Esophagus squamous epithelium (tissue), 5 donors: ENCODE results near the gene DNM2. TPM values are rescaled to one million over a fixed set of nuclear protein-coding genes. Genes with fewer than 3 reads are reported as not detected.
A peak's percentile ranks its signal among the peaks of the same experiment; 100 is the strongest.

ENCODE experiments used
- DNase-seq: peaks from one replicate; lab custom pipeline; 2025; lab: John Stamatoyannopoulos, UW
- H3K27ac ChIP-seq, 4 donors: fragments of 200-600 bp; sonication (generic); one replicate each; pipeline ENCODE4 v1.5.1; 2016 to 2019; ENCODE audit warnings: mild to moderate bottlenecking in 1 of 4
- H3K27me3 ChIP-seq, 4 donors: fragments of 200-600 bp; sonication (generic); 1 replicate in 3 of 4; 2 replicates in 1 of 4; pipeline versions ENCODE4 v1.5.1 to v1.6.0; 2017 to 2021; ENCODE audit warnings: antibody characterized with exemption in 1 of 4
- H3K36me3 ChIP-seq, 3 donors: fragments of 200-600 bp; sonication (generic); one replicate each; pipeline ENCODE4 v1.5.1; 2016 to 2019
- H3K4me1 ChIP-seq, 3 donors: fragments of 200-600 bp; sonication (generic); one replicate each; pipeline ENCODE4 v1.5.1; 2017 to 2019
- H3K4me3 ChIP-seq, 4 donors: fragments of 200-600 bp; sonication (generic); 1 replicate in 3 of 4; 2 replicates in 1 of 4; pipeline ENCODE4 v1.5.1; 2016 to 2019; ENCODE audit warnings: mild to moderate bottlenecking in 2 of 4, moderate library complexity in 1 of 4
- H3K9me3 ChIP-seq, 3 donors: fragments of 200-600 bp; sonication (generic); one replicate each; pipeline ENCODE4 v1.5.1; 2016 to 2019
- POLR2A ChIP-seq, 4 donors: fragments of 450-650 bp; IDR thresholded peaks; one replicate each; pipeline ENCODE4 v1.6.1; 2017; ENCODE audit warnings: antibody characterized with exemption in 4 of 4, mild to moderate bottlenecking in 4 of 4, moderate library complexity in 3 of 4
- WGBS, 2 donors: methylation state at CpG; one replicate each; pipeline ENCODE4 v1.1.5; 2018; 5-methylcytosine and 5-hydroxymethylcytosine counted together
- intact Hi-C: fragments of 100-400 bp; cut with DNase I; formaldehyde crosslinking; loops from one replicate; pipeline ENCODE4 v1.15.0; 2022
- total RNA-seq, 4 donors: library from RNA; depleted of rRNA; stranded (reverse); fragments of >200 nt; gene quantifications; one replicate each; pipeline ENCODE4 v1.1.0, GENCODE V29; 2016
- TF ChIP-seq, protein P1 (sequence below), 6 experiments: fragments of 450-650 bp in 4 of 6; fragments of 200-600 bp in 2 of 6; sonication (generic) in 2 of 6; IDR thresholded peaks; one replicate each; pipeline ENCODE4 v1.5.1; 2016 to 2019; ENCODE audit warnings: antibody characterized with exemption in 6 of 6, mild to moderate bottlenecking in 4 of 6, moderate library complexity in 4 of 6
- donor health status: DM: yes; HTN: yes; CAD: no.

The DNM2 gene
- total RNA-seq, 4 donors from 2014 or later = 79.9 to 138 (median 102) TPM

DNA sequence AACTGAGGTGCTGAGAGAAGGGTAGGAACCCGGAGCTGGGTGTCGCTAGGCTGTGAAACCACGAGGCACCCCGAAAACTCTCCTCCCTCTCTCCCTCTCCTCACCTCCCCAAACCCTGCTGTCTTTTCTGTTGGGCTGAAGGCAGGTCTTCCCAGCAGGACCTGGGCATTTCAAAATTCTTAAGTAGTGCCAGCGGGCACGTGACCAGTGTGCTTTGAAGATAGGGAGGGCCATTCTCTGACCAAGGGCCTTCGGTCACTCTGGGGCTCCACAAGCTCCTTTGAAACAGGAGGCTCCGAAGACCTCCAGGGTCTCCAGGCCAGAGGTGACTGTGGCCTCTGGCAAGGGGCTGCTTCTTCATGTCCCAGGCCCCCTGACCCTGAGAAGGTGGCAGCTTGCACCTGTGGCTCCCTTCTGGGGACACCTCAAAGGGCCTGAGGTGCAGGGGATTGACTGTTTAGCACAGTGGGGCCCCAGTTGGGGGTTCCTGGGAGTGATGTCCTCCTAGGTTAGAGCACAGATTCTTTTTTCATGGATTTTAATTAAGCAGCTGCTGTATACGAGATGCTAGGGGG lies 48.3 kb downstream of the DNM2 start:
- TF ChIP-seq POLR2A (IDR thresholded peaks at IDR 0.05) = no peak
- TF ChIP-seq, protein P1, sequence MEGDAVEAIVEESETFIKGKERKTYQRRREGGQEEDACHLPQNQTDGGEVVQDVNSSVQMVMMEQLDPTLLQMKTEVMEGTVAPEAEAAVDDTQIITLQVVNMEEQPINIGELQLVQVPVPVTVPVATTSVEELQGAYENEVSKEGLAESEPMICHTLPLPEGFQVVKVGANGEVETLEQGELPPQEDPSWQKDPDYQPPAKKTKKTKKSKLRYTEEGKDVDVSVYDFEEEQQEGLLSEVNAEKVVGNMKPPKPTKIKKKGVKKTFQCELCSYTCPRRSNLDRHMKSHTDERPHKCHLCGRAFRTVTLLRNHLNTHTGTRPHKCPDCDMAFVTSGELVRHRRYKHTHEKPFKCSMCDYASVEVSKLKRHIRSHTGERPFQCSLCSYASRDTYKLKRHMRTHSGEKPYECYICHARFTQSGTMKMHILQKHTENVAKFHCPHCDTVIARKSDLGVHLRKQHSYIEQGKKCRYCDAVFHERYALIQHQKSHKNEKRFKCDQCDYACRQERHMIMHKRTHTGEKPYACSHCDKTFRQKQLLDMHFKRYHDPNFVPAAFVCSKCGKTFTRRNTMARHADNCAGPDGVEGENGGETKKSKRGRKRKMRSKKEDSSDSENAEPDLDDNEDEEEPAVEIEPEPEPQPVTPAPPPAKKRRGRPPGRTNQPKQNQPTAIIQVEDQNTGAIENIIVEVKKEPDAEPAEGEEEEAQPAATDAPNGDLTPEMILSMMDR (IDR thresholded peaks at IDR 0.05) = no peak
- 93 to 100% methylated on average over 4 to 5 of the region's 9 CpGs for WGBS, 2 donors
- DNase-seq = no peak
- Histone ChIP-seq H3K27ac (peak overlapping the region; percentile 60 to 68 (median 65)), H3K4me3 (no peak overlapping the region), H3K4me1 (peaks cover 46 to 95% (median 58%) of the 10 kb centered on the region in 3 donors), H3K36me3 (peaks cover 5 to 46% (median 6%) of the 10 kb centered on the region in 3 donors), H3K9me3 (no peaks in the 10 kb centered on the region), H3K27me3 (no peaks in the 10 kb centered on the region)
- intact Hi-C loops = no loop called here

DNA sequence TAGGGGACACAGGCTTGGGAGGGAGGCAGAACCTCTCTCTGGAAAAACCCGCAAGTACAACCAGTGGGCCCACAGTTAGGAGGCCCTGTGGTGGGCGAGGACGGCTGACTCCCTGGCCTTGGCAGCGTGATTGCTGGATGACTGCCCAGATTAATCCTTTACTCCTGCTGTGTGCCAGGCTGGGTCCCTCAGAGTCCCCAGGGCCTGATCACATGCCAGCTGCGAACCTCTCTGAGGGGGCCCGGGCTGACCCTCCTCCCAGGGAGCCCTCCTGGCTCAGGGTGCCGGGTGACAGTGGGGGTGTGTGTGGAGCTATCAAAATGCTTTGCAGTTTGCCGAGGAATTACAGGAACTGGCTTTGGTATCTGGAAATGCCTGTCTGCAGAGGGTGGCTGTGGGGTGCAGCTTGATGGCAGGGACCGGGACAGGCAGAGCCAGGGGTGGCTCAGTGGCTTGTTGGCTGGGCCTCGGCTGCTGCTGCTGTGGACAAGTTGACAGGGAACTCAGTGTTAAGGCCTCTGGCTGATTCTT lies 48.9 kb downstream of the DNM2 start:
- intact Hi-C loops = no loop called here

DNA sequence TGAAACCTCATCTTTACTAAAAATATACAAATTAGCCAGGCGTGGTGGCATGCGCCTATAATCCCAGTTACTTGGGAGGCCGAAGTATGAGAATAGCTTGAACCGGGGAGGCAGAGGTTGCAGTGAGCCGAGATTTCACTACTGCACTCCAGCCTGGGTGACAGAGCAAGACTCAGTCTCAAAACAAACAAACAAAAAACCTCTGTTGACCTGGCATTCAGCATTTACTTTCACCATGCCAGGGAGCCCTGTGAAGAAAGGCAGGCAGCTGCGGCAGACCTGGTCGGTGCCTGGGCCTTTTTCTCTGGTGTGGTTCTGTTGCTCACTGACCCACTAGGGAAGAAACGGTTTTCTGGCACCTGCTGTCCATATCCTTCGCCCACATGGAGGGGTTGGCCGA lies 49.8 kb downstream of the DNM2 start:
- TF ChIP-seq POLR2A (IDR thresholded peaks at IDR 0.05) = no peak
- TF ChIP-seq, protein P1 (IDR thresholded peaks at IDR 0.05) = no peak
- no peaks in the 10 kb centered on the region for H3K27me3 ChIP-seq
- 75 to 93% methylated on average over 8 to 10 of the region's 10 CpGs for WGBS, 2 donors
- DNase-seq = no peak
- H3K4me1 ChIP-seq = peaks cover 37 to 79% (median 42%) of the 10 kb centered on the region in 3 donors
- intact Hi-C loops = no loop called here
- H3K36me3 ChIP-seq = peaks cover 0 to 45% (median 0%) of the 10 kb centered on the region in 3 donors
- no peak overlapping the region for H3K4me3 ChIP-seq
- H3K27ac ChIP-seq = no peak overlapping the region
- no peaks in the 10 kb centered on the region for H3K9me3 ChIP-seq

More for the DNA sequence above, 48.9 kb downstream of the DNM2 start:
- Histone ChIP-seq H3K4me1 (peaks cover 46 to 89% (median 52%) of the 10 kb centered on the region in 3 donors), H3K27me3 (no peaks in the 10 kb centered on the region), H3K9me3 (no peaks in the 10 kb centered on the region), H3K36me3 (peaks cover under 1 to 46% (median under 1%) of the 10 kb centered on the region in 3 donors), H3K27ac (peak overlapping the region; percentile 60 to 68 (median 65)), H3K4me3 (no peak overlapping the region)
- 43 to 66% methylated on average over 3 to 4 of the region's 10 CpGs for WGBS, 2 donors
- DNase-seq = no peak
- TF ChIP-seq POLR2A (IDR thresholded peaks at IDR 0.05) = no peak
- TF ChIP-seq, protein P1 (IDR thresholded peaks at IDR 0.05) = no peak

DNA sequence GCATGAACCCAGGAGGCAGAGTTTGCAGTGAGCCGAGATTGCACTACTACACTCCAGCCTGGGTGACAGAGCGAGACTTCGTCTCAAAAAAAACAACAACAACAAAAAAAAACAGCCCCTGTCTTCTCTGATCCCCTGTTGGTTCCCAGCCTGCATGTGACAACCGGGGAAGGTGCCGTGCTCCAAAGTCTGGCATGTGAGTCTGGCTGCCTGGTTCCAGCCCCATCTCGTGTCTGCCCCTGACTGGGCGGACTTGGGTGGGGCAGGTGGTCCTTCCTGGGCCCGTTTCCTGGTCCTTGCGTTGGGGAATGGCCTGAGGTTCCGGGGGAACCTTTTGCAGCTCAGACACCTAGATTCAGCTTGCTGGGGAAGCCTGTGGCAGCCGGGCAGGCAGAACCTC lies 50.5 kb downstream of the DNM2 start:
- intact Hi-C loops = no loop called here
- H3K27ac ChIP-seq = no peak overlapping the region
- peaks cover 34 to 73% (median 35%) of the 10 kb centered on the region in 3 donors for H3K4me1 ChIP-seq
- no peak for DNase-seq
- TF ChIP-seq, protein P1 (IDR thresholded peaks at IDR 0.05) = no peak
- TF ChIP-seq POLR2A (IDR thresholded peaks at IDR 0.05) = no peak
- no peak overlapping the region for H3K4me3 ChIP-seq
- H3K27me3 ChIP-seq = no peaks in the 10 kb centered on the region
- peaks cover 0 to 51% (median 2%) of the 10 kb centered on the region in 3 donors for H3K36me3 ChIP-seq
- 85 to 94% methylated on average over 5 to 8 of the region's 11 CpGs for WGBS, 2 donors
- no peaks in the 10 kb centered on the region for H3K9me3 ChIP-seq

DNA sequence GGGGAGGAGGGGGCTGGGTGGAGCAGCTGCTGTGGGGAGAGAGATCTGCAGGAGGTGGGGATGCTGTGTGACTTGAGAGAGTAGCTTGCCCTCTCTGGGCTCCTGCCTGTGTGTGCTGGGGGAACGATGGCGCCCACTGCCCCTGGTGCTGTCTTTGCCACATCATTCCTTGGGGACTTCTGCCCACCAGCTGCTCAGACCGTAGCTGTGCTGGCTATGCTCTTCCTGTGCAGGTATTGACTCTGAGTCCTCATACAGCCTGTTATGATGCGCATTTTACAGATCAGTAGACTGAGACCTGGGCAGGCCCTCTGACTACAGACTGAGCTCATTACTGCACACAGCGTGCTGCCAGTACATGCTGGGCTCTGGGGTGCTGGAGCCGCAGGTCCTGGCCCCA lies 51.1 kb downstream of the DNM2 start:
- Histone ChIP-seq H3K4me3 (no peak overlapping the region), H3K27ac (peak overlapping the region; percentile 43 to 65 (median 56)), H3K4me1 (peaks cover 30 to 73% (median 32%) of the 10 kb centered on the region in 3 donors), H3K36me3 (peaks cover 0 to 55% (median 5%) of the 10 kb centered on the region in 3 donors), H3K9me3 (no peaks in the 10 kb centered on the region), H3K27me3 (no peaks in the 10 kb centered on the region)
- no peak for DNase-seq
- no peak for TF ChIP-seq POLR2A (IDR thresholded peaks at IDR 0.05)
- TF ChIP-seq, protein P1 (IDR thresholded peaks at IDR 0.05) = no peak
- intact Hi-C loops = no loop called here
- WGBS, 2 donors = 40% methylated on average over 1 of the region's 6 CpGs; no CpG with 5 or more reads in 1 of the 2 donors
